Endothelial cell of umbilical vein (primary cell): ENCODE results near the gene HNRNPL. TPM values are rescaled to one million over a fixed set of nuclear protein-coding genes. Genes with fewer than 3 reads are reported as not detected.

ENCODE experiments used
- BruUV-seq: library from RNA; stranded (reverse); fragments of 400-500 nt; replicated peaks from 2 replicates; lab custom pipeline; 2021; lab: Mats Ljungman, UMichigan
- CTCF ChIA-PET: fragments of 300-600, 350-600 bp; sonication (Branson Sonifier 250); formaldehyde crosslinking; loops from one replicate; lab custom pipeline; 2021; ENCODE audit warnings: antibody characterized with exemption, inconsistent platforms; lab: Charles Lee
- POLR2A ChIA-PET: fragments of 300-600, 350-600 bp; sonication (Branson Sonifier 250); formaldehyde crosslinking; loops from one replicate; lab custom pipeline; 2021; ENCODE audit warnings: antibody characterized with exemption, inconsistent platforms; lab: Charles Lee
- DNase-seq: peaks from one replicate; pipeline ENCODE4 v3.0.0-alpha.2; 2011; ENCODE audit warnings: low read depth, low spot score
- FAIRE-seq: peaks from 2 replicates; lab custom pipeline; 2011; peaks lifted over from hg19 to GRCh38; lab: Jason Lieb, UNC
- H2AFZ ChIP-seq: 2 replicates; pipeline ENCODE4 v1.6.0; 2012; ENCODE audit warnings: low read depth, low read length, control low read depth, inconsistent platforms
- H3K27ac ChIP-seq: 2 replicates; pipeline ENCODE4 v1.5.1; 2011; ENCODE audit warnings: low read depth, mild to moderate bottlenecking, control low read depth, low read length, moderate library complexity; ENCODE audit not compliant: insufficient read depth
- H3K27me3 ChIP-seq, 2 experiments: 2 replicates each; pipeline versions ENCODE4 v1.6.0 to v1.6.1; 2011; ENCODE audit warnings: low read length in 2 of 2, mixed read lengths in 1 of 2; ENCODE audit not compliant: control insufficient read depth in 2 of 2, insufficient read depth in 2 of 2
- H3K36me3 ChIP-seq, 2 experiments: 2 replicates in 1 of 2; 3 replicates in 1 of 2; pipeline ENCODE4 v1.5.1; 2011; ENCODE audit warnings: low read length in 2 of 2, mild to moderate bottlenecking in 1 of 2, moderate library complexity in 1 of 2; ENCODE audit not compliant: control insufficient read depth in 2 of 2, insufficient read depth in 2 of 2; ENCODE audit errors: extremely low read depth in 1 of 2
- H3K4me1 ChIP-seq: 3 replicates; pipeline ENCODE4 v1.5.1; 2011; ENCODE audit warnings: mild to moderate bottlenecking, low read length; ENCODE audit not compliant: control insufficient read depth, insufficient read depth; ENCODE audit errors: extremely low read depth
- H3K4me2 ChIP-seq: 2 replicates; pipeline ENCODE4 v1.6.1; 2011; ENCODE audit warnings: low read length, control low read depth, mixed read lengths; ENCODE audit not compliant: insufficient read depth
- H3K4me3 ChIP-seq, 3 experiments: fragments of 200-600 bp in 1 of 3; sonication (generic), shearing (Covaris generic) in 1 of 3; replicated peaks in 1 of 3; 2 replicates each; pipeline ENCODE4 v1.5.1; 2011 to 2016; ENCODE audit warnings: control low read depth in 3 of 3, low read length in 3 of 3, mild to moderate bottlenecking in 2 of 3, inconsistent platforms in 1 of 3, low read depth in 1 of 3, moderate library complexity in 1 of 3; ENCODE audit not compliant: insufficient read depth in 1 of 3
- H3K79me2 ChIP-seq: 2 replicates; pipeline ENCODE4 v1.6.0; 2012; ENCODE audit warnings: low read length, inconsistent platforms; ENCODE audit not compliant: control insufficient read depth, insufficient read depth
- H3K9ac ChIP-seq: replicated peaks from 2 replicates; pipeline ENCODE3; 2011; ENCODE audit warnings: low read length, control low read depth; ENCODE audit not compliant: insufficient read depth; ENCODE audit errors: extremely low read depth
- H3K9me1 ChIP-seq: replicated peaks from 3 replicates; pipeline ENCODE4 v1.6.0; 2011; ENCODE audit warnings: mild to moderate bottlenecking, low read length; ENCODE audit not compliant: control insufficient read depth, insufficient read depth; ENCODE audit errors: extremely low read depth
- H3K9me3 ChIP-seq: replicated peaks from 2 replicates; pipeline ENCODE4 v1.5.1; 2012; ENCODE audit warnings: low read length, inconsistent platforms; ENCODE audit not compliant: control insufficient read depth, insufficient read depth
- H4K20me1 ChIP-seq: replicated peaks from 2 replicates; pipeline ENCODE3; 2011; ENCODE audit warnings: mild to moderate bottlenecking, low read length; ENCODE audit not compliant: control insufficient read depth, insufficient read depth; ENCODE audit errors: extremely low read depth
- CTCF ChIP-seq, 2 donors: IDR thresholded peaks; 1 replicate in 1 of 2; 2 replicates in 1 of 2; pipeline ENCODE4 v1.5.1; 2011; ENCODE audit warnings: low read length in 2 of 2, mild to moderate bottlenecking in 2 of 2, moderate library complexity in 2 of 2, control low read depth in 1 of 2, inconsistent platforms in 1 of 2, low read depth in 1 of 2; ENCODE audit not compliant: insufficient read depth in 1 of 2; ENCODE audit errors: extremely low read depth in 1 of 2
- dilution Hi-C: fragments of 300-500 bp; cut with MboI; formaldehyde crosslinking; loops from one replicate; pipeline ENCODE4 v1.15.0; 2019; ENCODE audit warnings: low sequenced_read_pairs; ENCODE audit not compliant: extremely low pct_ligation_motif_present
- intact Hi-C: fragments of 100-400 bp; cut with micrococcal nuclease; formaldehyde crosslinking; loops from one replicate; pipeline ENCODE4 v1.10.0; 2022
- polyA plus RNA-seq, 4 experiments: library from polyadenylated mRNA; depleted of rRNA in 3 of 4; stranded (reverse) in 3 of 4; unstranded in 1 of 4; fragments of >200 nt; gene quantifications; 2 replicates each; pipeline versions ENCODE4 v1.2.1 to v1.2.3, GENCODE V29; 2011 to 2012; ENCODE audit warnings: missing spikeins in 1 of 4
- total RNA-seq: library from RNA; stranded (reverse); gene quantifications from 2 replicates; pipeline ENCODE4 v1.2.3, GENCODE V29; 2021

The HNRNPL gene
- total and polyA plus RNA-seq, 2 donors (not counting 3 experiments of a cell fraction or from before 2014, with no cell fraction given) = 305 to 451 TPM

- no peak for DNase-seq
- no peaks in the 10 kb centered on the region for H4K20me1 ChIP-seq
- peak overlapping the region; percentile 12 for H3K9ac ChIP-seq
- BruUV-seq = TSS peak; percentile 51
- no peak overlapping the region for H3K4me2 ChIP-seq
- no peaks in the 10 kb centered on the region for H3K79me2 ChIP-seq
- peaks cover 0 to 9% of the 10 kb centered on the region in 2 experiments for H3K36me3 ChIP-seq
- intact Hi-C loops = no loop called here
- no peaks in the 10 kb centered on the region for H3K9me1 ChIP-seq
- no peak overlapping the region for H3K4me3 ChIP-seq
- CTCF ChIA-PET = interaction anchor here (1.0 to 2.7 kb wide), 4 partner anchors 9 to 52 kb away, joined by 3 to 18 read pairs (median 7); partner anchors contain the start of genes MRPS12 and SARS2
- TF ChIP-seq CTCF (IDR thresholded peaks at IDR 0.05; ENCODE audit: extremely low read depth in 1 of 2, insufficient read depth in 1 of 2, low read depth in 1 of 2, low read length in 2 of 2) = no peak
- FAIRE-seq = no peak
- peak overlapping the region; percentile 28 for H3K27ac ChIP-seq
- H3K9me3 ChIP-seq = no peaks in the 10 kb centered on the region
- POLR2A ChIA-PET = no interaction called here
- peaks cover 13% of the 10 kb centered on the region for H3K4me1 ChIP-seq
- no peaks in the 10 kb centered on the region for H3K27me3 ChIP-seq
- dilution Hi-C loops = no loop called here
- peak overlapping the region; percentile 51 for H2AFZ ChIP-seq
These were observed 29.0 kb upstream of the HNRNPL start for GRCh38 chr19:38878575-38879399.
